NCI-H446 treated with DMSO at 0.1 percent for 48 hours (cell line): ENCODE data around the gene PRRC2B.
"Not testable (repeated sequence)": the region's sequence is repeated elsewhere in the genome, so short reads cannot be mapped to it uniquely, and the experiment has no call there.

Experiments
- DNase-seq: peaks from one replicate; lab custom pipeline; 2025; lab: John Stamatoyannopoulos, UW

PRRC2B gene

DNA sequence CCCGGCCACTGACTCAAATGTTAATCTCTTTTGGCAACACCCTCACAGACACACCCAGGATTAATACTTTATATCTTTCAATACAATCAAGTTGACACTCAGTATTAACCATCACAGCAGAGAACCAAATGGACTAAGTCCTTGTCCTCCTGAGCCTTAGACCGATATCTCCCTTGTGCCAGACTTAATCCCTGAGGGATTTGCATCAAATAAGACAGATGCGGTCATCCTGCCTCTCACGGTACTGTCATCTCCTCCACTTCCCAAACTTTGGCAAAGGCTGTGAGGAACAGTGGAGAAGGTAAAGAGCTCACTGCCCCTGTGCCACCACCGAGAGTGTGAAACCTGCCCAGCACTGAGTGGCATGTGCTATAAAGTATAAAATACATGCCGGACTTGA is 6.5 kb upstream of the PRRC2B start:
- no peak for DNase-seq

DNA sequence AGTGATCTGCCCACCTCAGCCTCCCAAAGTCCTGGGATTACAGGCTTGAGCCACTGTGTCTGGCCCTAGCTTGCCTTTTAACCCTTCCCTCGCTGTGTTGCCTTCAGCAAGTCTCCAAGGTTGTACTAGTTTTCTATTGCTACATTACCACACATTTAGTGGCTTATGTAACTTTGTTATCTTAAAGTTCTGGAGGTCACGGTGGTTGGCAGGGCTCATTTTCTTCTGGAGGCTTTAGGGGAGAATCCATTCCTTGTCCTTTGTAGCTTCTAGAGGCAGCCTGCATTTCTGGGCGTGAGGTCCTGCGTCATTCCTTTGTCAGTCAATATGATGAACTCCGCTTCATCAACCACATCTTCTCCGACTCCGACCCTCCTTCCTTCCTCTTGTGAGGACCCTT is 2.9 kb upstream of the PRRC2B start:
- DNase-seq: no peak

DNA sequence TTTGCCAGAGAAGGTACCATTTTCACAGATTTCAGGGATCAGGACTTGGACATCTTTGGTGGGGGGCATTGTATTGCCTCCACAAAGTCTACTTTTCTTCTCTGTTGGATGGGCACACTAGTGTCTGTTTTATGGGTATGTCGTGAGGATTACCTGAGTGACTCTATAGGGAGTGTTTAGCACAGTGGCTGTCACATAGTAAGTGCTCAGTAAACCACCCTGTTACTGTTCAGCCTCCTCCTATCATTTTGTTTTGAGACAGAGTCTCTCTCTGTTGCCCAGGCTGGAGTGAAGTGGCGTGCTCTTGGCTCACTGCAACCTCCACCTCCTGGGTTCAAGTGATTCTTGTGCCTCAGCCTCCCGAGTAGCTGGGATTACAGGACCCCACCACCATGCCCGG is 2.4 kb upstream of the PRRC2B start:
- DNase-seq: no peak

DNA sequence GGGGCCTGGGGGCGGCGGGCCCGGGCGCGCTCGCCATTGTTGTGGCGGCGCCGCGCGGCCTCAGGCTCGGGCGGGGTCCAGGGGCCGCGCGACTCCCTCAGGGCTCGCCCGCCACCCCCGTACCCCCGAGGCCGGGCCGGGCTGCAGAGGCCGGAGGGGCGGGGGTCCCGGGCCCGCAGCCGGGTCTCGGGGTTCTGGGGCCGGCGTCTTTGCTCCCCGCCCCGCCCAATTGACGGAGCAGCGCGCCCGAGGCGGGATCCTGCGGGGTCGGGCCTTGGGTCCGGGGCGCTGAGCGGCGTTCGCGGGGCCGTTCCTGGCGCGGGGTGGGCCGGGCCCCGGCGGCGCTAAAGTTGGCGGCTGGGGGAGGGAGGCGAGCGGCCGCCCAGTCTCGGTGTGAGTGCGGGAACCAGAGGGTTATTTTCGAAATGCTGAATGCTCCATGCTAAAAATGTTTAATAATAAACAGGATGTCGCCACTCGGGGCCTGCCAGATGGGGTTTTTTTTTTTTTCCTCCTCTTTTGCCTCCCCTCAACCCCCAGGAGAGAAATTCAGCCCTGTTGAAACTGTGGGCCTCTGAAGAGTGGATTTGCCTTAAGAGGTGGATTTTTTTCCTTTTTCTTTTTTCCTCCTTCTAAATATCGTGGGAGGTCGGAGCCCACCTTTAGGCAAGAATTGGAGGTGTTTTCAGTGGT is 724 bp downstream of the PRRC2B start:
- no peak for DNase-seq

DNA sequence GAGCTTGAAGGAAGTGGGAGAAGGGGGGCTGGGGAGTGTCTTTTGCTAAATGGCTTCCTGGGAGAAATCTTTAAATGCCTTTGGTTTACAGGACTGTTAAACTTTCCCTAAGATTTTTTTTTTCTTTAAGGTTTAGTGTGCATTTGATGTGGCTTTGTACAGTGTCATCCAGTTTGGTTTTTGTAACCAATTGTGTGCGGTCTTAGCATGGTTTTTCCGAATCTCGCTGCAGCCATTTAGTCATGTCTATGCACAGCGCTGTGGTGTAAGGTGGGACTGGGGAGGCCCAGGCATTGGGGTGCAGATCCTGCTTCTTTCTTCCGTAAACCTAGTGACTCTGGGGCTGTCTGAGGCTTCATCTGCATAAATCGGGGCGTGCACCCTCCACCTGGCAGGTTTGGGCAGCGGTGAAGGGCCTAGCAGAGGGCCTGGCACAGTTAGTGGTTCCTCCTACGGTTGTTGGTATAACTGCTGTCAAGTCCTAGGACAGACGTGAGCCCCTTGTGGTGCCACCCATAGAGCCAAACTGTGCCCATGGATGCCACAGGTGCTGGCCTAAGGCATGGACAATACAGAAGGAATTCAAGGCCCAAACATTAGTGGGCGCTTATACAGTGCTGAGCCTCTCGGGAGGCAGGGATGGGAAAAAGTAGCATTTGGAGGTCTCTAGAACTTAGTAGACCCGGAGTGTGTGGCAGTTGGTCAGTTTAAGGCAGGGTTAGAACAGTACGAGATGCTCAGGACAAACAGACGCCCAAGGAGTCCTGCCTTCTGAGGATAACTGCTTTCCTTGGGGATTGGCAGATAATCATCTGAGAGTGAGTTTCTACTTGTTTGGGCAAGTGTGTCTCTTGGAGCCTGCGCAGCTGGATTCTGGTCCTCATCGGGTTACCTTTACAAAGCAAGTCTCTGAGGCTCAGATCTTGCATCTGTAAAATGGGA is 1.5 kb downstream of the PRRC2B start:
- no peak for DNase-seq

DNA sequence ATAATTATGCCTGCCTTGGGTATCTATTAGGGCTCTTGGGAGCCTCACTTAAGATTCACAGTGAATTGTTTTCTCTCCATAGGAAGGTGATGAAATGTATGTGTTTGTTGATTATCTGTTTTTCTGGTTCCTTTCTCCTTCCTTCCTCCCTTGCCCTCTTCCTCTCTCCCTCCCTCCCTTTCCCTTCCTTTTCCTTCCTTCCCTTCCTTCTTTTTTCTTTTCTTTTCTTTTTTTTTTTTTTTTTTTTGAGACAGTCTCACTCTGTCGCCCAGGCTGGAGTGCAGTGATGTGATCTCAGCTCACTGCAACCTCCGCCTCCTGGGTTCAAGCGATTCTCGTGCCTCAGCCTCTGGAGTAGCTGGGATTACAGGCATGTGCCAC is 2.2 kb downstream of the PRRC2B start:
- DNase-seq: not testable (repeated sequence)

DNA sequence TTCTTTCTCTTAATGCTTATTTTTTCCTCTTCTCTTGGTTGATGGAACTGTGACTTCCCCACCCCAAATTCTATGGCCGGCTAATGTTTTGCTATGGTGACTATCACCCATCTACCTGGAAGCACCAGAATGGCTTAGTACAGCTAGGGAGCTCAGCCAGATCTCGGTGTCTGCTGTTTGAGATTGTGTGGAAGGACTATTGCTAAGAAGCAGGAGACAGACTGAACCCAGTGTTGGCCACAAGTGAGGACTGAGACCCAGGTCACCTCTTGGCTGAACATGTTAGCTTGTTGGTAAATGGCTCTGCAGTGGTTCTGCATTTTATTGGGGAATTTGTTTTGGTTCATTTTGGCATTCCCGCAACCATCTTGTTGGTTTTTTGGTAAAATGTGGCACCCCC is 2.7 kb downstream of the PRRC2B start:
- DNase-seq: no peak

DNA sequence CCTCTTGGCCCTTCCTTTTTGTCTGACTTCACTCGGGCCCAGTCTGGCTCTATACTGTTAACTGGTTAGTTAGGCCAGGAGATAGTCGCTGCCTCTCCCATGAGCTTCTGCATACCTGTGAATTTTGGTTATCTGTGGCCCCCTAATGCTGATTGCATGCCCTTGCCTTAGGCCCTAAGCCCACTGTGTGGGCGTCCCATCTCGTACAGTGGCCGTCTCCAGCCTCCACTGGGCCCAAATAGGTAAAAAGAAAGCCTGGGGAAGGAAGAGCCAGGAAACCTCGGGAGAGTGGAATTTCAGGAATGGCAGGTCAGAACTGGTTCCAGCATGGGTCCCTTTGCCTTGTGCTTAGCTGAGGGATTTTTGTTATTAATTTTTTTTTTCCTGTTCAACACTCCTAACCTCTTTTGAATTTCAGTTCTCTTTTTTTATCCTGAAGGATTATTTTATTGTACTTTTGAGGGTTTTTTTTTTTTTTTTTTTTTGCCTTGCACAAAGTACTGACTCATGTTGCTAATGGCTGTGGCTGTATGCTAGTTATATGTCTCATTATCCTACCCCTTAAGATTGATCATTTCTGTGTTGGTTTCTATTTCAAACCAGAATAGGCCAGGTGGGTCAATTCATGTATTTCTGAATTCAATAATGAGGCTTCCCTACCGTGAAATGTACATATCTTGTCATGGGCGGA is 3.4 kb downstream of the PRRC2B start:
- no peak for DNase-seq

DNA sequence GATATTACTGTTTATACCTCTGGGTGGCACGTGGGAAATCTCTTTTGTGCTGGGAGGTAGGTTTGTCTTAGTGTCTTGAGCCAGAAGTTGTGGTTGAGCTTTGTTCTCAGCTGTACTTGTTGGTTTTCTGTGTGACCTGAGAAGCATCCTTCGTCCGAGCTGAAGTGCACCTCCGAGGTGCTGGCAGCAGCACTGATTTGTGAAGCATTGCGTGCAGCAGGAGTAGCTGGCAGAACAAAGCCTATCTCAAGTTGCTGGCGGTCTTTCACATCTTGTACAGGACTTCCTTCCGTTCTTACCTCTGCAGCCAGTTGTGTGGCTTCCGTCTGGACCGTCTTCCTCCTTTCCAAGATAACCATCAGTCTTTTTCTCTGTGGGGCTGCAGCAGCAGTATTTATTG is 4.3 kb downstream of the PRRC2B start:
- DNase-seq: no peak

DNA sequence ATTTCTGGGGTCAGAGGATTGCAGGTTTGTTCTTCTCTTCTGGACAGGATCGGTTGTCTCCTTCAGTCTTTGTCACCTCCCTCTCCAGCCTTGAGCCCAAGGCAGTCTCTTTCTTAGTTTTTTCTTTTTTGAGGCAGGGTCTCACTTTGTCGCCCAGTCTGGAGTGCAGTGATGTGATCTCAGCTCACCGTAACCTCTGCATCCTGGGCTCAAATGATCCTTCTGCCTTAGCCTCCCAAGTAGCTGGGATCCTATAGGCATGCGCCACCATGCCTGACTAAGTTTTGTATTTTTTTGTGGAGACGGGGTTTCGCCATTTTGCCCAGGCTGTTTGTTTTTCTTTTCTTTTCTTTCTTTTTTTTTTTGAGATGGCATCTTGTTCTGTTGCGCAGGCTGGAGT is 6.1 kb downstream of the PRRC2B start:
- no peak for DNase-seq

DNA sequence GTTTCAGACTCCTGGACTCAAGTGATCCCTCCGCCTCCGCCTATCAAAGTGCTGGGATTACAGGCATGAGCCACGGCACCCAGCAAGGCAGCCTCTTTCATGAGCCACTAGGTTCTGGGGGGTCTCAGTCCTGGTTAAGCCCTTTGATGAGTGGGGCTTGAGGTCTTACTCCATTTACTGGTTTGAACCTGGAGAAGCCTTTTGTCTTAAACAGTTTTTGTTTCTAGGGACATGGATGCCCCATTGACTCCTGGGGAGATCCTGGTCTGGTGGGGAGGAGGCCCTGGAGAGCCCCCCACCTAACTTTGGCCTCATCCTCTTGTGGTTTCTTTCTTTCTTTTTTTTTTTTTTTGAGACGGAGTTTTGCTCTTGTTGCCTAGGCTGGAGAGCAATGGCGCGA is 6.7 kb downstream of the PRRC2B start:
- no peak for DNase-seq

DNA sequence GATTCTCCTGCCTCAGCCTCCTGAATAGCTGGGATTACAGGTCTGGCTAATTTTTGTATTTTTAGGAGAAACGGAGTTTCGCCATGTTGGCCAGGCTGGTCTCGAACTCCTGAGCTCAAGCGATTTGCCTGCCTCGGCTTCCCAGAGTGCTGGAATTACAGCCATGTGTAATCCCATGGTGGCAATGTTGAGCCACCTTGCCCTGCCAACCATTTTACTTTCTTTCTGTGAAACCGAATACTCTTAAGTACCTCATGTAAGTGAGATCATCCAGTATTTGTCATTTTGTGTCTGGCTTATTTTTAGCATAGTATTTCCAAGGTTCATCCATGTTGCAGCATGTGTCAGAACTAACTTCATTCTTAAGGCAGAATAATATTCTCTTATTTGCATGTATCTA is 8.2 kb downstream of the PRRC2B start:
- DNase-seq: no peak

DNA sequence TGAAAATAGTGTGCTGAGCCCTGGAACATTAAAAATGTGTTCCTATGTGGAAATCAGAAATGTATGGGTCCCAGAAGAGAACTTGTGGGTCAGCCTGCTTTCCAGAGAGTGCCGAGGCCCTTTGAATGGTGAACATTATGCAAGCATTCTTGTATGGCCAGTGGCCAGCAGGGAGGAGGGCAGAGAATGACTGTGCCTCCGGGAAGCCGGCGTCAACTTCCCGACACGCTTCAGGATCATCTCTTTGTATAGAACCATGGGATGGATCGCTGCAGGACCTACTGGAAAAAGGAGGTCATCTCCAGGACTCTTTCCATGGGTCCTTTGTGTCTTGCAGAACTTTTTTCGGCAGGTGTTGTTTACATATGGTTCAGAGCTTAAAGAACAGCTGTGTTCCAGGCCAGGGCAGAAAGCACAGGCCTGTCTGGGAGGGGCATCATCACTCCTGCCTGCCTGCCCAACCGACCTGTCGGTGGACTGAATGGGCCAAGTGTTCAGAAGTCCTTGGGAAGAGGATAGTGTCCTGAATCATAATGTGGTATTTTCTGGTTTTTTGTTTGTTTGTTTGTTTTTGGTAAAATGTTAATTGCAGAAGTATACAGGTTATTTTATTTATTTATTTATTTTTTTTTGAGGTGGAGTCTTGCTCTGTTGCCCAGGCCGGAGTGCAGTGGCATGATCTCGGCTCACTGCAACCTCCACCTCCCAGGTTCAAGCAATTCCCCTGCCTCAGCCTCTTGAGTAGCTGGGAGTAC is 9.0 kb downstream of the PRRC2B start:
- no peak for DNase-seq

DNA sequence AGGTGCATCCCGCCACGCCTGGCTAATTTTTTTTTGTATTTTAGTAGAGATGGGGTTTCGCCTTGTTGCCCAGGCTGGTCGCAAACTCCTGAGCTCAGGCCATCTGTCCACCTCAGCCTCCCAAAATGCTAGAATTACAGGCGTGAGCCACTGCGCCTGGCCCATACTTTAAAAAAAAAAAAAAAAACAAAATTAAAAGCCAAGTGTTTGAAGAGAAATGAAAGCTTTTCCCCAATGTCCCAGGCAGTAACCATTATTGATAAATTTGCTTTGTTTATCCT is 9.5 kb downstream of the PRRC2B start:
- DNase-seq: no peak

DNA sequence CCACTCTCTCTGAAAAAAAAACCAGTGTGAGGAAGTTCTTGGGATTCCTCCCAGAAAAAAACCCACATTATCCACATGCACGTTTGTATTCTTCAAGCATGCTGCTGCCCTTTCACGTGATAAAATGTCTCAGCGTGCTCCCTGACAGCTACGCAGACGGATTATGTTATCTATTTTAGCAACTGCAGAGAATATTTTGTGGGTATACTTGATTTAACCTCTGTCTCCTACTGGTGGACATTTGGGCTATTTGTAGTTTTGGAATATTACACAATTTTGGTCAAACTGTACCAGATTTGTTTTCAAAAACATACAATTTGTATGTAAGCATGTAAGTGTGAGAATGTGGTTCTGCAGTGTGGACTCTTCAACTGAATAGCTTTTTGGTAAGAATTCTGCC is 10.7 kb downstream of the PRRC2B start:
- no peak for DNase-seq

DNA sequence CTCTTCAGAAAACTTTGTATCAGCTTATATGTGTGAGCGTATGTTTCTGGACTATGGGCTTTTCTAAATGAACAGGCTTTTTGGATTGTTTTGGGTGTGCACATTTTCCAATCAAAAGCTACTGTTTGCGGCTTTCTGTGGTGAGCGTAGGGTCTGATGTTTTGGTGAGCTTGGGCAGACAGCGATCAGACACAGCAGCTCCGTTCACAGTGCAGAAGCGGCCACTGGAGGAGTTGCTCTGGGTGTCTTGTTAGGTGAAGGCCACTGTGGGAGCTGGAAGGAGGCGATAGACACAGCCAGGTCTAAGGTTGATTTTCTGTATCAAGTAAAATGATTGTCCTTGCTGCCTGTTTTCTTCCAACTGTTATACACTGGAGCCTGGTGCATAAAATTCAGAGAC is 11.1 kb downstream of the PRRC2B start:
- DNase-seq: no peak

DNA sequence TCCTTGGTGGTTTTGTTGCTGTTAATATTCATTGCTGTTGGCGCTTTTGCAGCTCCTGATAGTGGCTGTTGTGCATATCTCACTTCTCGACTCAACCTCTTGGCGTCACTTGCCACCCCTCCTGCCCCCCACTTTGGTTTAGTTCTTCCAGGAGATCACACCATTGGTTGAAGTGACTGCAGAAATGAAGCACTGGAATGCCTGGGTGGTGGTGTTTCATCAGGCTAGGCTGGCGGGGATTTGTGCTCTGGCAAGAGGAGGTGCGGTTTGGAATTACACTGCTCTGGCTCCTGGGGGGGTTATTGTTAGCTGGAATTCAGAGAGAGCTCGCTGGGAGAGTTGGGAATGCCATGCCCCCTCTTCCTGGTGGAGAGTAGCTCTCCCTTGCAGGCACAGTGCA is 11.5 kb downstream of the PRRC2B start:
- DNase-seq: no peak

DNA sequence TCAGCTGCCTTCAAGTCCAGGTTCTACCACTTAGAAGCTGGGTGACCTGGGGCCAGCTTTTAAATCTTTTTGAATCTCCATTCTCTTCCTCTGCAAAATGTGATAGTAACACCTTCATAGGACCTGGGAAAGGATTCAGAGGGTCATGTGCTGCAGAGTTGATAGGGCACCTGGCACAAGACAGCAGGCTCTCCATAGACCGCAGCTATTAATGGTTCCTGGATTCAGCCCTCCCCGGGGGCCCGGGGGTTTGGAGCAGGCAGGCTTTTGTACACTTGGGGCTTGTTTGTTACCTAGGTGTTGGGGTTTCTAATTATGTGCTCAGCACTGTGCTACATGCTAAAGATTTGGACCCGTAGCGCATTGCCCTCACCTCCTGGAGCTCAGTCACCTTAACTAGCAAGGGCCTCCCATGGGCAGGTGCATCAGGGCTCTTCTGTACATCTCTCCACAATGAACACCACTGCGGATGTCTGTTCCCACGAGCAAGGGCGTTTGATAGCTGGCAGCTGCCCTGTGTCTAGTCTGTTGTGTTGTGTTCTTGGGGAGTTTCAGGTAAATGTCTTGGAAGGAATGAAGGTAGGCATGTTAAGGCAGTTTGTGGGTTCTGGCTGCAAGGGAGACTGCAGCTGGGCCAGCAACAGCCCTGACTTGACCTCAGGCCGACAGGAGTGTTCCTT is 12.1 kb downstream of the PRRC2B start:
- no peak for DNase-seq

DNA sequence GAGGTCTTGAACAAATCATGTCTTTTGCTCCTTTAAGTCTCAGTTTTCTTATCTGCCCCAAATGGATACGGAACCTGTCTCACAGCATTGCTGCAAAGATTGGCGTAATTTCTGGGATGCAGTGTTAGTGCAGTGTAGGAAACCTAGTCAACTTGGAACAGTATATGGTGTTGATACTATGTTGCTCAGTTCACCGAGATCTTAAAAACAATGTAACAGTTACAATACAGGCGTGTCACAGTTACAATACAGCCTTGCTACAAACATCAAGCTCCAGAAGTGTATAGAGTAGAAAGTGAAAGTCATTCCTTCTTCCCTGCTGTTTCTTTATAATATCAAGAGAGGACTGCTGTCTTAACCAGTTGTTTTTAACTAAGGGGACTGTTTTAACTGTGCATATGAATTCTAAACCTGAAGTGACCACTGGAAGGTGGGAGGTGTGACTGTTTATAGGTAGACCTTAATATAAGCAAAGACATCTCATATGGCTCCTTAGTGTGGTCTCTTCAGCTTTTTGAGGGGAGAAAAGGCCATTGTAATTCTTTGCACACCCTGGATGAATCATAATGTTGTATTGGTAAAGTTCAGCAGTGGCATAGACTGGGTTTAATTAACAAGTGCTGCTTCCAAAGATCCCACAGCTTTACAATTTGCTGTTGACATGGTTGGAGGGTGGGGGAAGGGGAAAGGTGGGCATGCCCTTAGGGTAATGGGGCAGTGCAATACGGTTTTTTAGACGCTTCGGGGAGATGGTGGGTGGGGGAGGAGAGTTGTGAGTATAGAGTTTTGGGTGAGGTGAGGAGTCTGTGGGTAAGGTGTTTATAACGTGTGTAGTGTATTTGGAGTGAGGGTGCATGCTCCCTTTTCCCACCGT is 12.9 kb downstream of the PRRC2B start:
- no peak for DNase-seq

DNA sequence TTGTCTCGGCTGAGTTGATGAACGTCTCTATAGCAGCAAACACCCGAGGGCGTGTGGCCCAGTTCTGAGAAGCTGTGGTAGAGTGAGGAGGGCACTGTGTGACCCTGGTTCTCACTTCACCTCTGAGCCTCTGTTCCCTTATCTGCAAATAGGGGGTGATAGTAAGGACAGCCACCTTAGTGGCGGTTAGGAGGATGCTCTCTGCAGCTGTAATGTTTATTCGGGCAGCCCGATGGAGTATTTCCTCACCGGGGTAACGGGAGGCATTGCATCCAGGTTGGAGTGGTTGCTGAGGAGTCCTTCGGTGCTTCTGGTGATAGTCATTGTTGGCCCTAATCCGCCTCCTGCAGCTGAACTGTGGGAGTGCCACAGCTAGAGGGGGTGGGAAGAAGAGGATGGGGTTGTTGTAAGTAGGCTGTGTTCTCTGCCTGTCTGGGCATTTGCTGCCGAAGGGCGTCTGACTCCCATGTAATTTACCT is 13.9 kb downstream of the PRRC2B start:
- no peak for DNase-seq
